ENCODE results near the gene ESPN. TPM values are rescaled to one million over a fixed set of nuclear protein-coding genes. Genes with fewer than 3 reads are reported as not detected.
A peak's percentile ranks its signal among the peaks of the same experiment; 100 is the strongest.
"Not testable (repeated sequence)": the region's sequence is repeated elsewhere in the genome, so short reads cannot be mapped to it uniquely, and the experiment has no call there.

Gene ESPN
- polyA plus RNA-seq, 1 experiment: not detected

DNA sequence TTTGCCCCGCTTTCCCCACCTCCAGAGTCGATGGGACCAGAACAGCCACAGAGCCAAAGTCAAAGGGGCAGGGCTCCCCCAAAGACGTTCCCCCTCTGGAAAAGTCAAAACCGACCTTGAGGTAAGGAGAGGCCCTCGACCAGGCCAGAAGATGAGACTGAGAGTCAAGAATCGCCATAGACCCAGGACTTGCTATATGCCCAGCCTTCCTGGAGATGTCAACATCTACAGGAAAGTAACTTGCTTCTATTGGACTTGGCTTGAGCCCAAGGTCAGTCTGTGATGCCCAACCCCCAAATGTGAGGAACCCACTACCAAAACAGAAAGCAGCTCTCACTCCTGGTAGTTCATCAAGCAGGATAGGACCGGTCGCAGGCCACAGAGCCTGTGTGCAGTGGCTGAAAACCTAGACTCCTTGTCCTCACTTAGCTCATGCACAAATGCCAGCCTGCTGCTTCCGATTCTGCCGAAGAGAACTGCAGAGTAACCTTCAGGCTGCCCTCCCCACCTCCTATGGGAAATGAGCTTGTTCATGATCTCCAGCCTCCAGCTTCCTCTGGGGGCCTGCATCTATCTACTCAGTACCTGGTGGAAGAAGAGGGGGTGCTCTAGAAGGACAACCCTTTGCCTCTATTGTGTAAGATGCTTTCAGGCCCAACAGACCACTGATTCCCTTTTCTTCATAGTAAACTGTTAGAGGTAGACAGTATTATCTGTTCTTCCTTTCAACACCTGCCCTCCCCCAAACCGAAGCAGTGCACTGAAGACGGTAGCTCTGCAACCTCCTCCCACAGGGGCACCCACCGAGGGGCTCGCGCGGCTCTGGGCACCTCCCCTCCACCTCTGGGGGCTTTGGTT lies 32.4 kb upstream of the ESPN start:
- Histone ChIP-seq H3K36me3 (ENCODE audit: control insufficient read depth, insufficient read depth, low read length) (no peaks in the 10 kb centered on the region), H3K4me3 (ENCODE audit: low read depth, low read length) (peak overlapping the region; percentile 72), H3K27me3 (ENCODE audit: control insufficient read depth, insufficient read depth, low read length) (no peaks in the 10 kb centered on the region)
- ChIA-PET POLR2A (no interaction called here), CTCF (interaction anchor here (0.7 to 1.3 kb wide), 4 partner anchors 9 to 99 kb away, joined by 3 to 4 read pairs (median 4); partner anchors contain the start of gene PLEKHG5)
- TF ChIP-seq CTCF (IDR thresholded peaks at IDR 0.05; ENCODE audit: insufficient read depth, low read depth, low read length): no peak
- no peak for DNase-seq (ENCODE audit: low read depth)

DNA sequence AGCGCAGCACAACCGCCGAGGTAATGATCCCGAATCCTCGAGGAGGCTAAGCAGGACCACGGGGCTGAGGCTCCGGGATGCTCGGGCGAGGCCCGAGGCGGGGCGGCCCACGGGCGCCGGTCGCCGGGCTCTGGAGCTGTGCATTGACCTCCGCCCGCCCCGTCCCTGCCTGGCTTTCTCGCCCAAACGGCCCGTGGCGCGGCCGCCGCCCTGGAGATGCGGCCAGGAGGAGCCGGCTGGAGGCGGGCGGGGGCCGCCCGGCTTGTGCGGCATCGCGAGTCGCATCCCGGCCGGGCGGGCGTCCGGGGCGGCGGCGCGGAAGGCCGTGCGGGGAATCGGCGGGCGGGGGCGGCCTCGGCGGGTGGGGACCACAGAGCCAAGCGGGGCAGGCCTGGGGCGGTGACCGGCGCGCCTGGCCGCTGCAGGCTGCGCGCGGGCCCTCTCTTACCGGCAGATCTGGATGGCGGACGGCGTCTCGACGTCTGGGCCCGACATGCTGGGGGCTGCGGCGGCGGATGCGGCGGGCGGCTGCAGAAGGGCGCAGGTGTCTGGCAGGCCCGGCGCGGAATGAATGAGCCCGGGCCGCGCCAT lies 31.7 kb upstream of the ESPN start:
- Histone ChIP-seq H3K27me3 (ENCODE audit: control insufficient read depth, insufficient read depth, low read length) (no peaks in the 10 kb centered on the region; the same call in 1 of the 2 replicates), H3K36me3 (ENCODE audit: control insufficient read depth, insufficient read depth, low read length) (no peaks in the 10 kb centered on the region), H3K4me3 (ENCODE audit: low read depth, low read length) (peak overlapping the region; percentile 72)
- CTCF ChIA-PET: interaction anchor here (0.7 to 1.3 kb wide), 5 partner anchors 9 to 98 kb away, joined by 3 to 4 read pairs (median 3); partner anchors contain the start of gene PLEKHG5
- POLR2A ChIA-PET: interaction anchor here (0.6 kb wide), 1 partner anchor 63 kb away, joined by 5 read pairs; no protein-coding TSS in a partner anchor
- no peak for DNase-seq (ENCODE audit: low read depth)
- TF ChIP-seq CTCF (IDR thresholded peaks at IDR 0.05; ENCODE audit: insufficient read depth, low read depth, low read length): no peak

DNA sequence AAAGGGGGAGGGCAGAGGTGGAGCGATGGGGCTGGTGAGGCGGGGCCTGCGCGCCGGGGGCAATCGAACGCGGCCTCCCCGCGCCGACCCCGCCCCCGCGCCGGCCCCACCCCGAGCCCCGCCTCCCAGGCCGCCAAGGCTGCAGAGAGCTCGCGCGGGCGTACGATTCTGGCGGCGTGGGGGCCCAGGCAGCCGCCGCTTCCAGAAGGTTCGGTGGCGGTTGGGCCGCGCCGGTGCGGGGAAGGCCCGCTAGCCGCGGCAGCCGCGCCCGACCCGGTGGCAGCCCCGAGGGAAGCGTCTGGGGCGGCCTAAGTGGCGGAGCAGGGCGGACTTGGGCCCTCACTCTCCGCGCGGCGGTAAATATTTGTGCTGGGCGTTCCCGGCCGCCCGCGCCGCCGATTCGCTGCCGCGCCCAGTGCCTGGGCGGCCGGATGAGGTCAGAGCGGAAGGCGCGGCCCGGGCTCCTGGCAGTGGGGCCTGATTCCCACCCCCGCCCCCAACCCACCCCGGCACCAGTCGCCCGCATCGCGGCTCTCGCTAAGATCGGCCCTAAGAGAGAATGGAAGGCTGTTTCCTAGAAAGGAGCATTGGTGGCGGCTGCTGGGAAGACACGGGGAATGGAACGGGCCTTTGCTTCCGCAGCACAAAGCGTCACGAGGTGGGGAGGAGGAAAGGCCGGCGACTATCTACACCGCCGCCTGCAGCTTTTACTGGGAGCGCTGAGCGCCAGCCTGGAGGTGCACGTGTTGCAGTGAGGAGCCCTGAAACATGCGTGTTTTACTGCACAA lies 31.0 kb upstream of the ESPN start, which contains the start of gene ACOT7:
TSS of gene ACOT7 (minus strand) at position 368 of the 788 bp plus-strand sequence. CDS start 368 bp downstream, outside the sequence.
- POLR2A ChIA-PET: interaction anchor here (0.6 kb wide), 1 partner anchor 63 kb away, joined by 5 read pairs; no protein-coding TSS in a partner anchor
- peak; percentile 44 for DNase-seq (ENCODE audit: low read depth)
- peak; percentile 31; the same call in 1 of the 2 replicates for TF ChIP-seq CTCF (IDR thresholded peaks at IDR 0.05; ENCODE audit: insufficient read depth, low read depth, low read length)
- no peaks in the 10 kb centered on the region; the same call in 1 of the 2 replicates for H3K27me3 ChIP-seq (ENCODE audit: control insufficient read depth, insufficient read depth, low read length)
- H3K4me3 ChIP-seq (ENCODE audit: low read depth, low read length): peak within 1 kb of the TSS; percentile 72
- CTCF ChIA-PET: interaction anchor here (0.7 to 3.3 kb wide), 7 partner anchors 11 to 147 kb away, joined by 3 to 22 read pairs (median 3); partner anchors contain the start of gene PLEKHG5
- H3K36me3 ChIP-seq (ENCODE audit: control insufficient read depth, insufficient read depth, low read length): no peaks in the 10 kb centered on the region

DNA sequence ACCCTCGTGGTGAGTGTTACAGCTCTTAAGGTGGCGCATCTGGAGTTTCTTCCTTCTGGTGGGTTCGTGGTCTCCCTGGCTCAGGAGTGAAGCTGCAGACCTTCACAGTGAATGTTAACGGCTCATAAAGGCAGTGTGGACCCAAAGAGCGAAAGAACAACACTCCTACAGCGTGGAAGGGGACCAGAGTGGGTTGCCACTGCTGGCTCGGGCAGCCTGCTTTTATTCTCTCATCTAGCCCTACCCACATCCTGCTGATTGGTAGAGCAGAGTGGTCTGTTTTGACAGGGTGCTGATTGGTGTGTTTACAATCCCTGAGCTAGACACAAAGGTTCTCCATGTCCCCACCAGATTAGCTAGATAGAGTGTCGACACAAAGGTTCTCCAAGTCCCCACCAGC lies 29.4 kb upstream of the ESPN start:
- POLR2A ChIA-PET; DNase-seq (ENCODE audit: low read depth); H3K4me3 ChIP-seq (ENCODE audit: low read depth, low read length); H3K27me3 ChIP-seq (ENCODE audit: control insufficient read depth, insufficient read depth, low read length); H3K36me3 ChIP-seq (ENCODE audit: control insufficient read depth, insufficient read depth, low read length): not testable (repeated sequence)
- CTCF ChIA-PET: interaction anchor here (0.8 to 3.3 kb wide), 4 partner anchors 9 to 33 kb away, joined by 3 to 22 read pairs (median 4); no protein-coding TSS in a partner anchor

DNA sequence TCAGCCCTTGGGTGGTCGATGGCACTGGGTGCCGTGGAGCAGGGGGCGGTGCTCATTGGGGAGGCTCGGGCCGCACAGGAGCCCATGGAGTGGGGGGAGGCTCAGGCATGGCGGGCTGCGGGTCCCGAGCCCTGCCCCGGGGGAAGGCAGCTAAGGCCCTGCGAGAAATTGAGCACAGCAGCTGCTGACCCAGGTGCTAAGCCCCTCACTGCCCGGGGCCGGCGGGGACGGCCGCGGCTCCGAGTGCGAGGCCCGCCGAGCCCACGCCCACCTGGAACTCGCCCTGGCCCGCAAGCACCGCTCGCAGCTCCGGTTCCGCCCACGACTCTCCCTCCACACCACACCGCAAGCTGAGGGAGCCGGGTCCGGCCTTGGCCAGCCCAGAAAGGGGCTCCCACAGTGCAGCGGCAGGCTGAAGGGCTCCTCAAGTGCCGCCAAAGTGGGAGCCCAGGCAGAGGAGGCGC lies 28.8 kb upstream of the ESPN start:
- H3K4me3 ChIP-seq (ENCODE audit: low read depth, low read length); POLR2A ChIA-PET; DNase-seq (ENCODE audit: low read depth); H3K27me3 ChIP-seq (ENCODE audit: control insufficient read depth, insufficient read depth, low read length); H3K36me3 ChIP-seq (ENCODE audit: control insufficient read depth, insufficient read depth, low read length): not testable (repeated sequence)
- CTCF ChIA-PET: interaction anchor here (3.3 kb wide), 1 partner anchor 9 kb away, joined by 22 read pairs; no protein-coding TSS in a partner anchor

All from BJ (cell line).